HEK293 (cell line): ENCODE measurements around the gene RETN.

Source experiments
- CTCF ChIA-PET: fragments of 350-600 bp; formaldehyde crosslinking; extraction: SDS; loops from one replicate; lab custom pipeline; 2021; ENCODE audit warnings: antibody characterized with exemption; lab: Yijun Ruan, JAX
- POLR2A ChIA-PET: fragments of 300-600 bp; formaldehyde crosslinking; extraction: SDS; loops from one replicate; lab custom pipeline; 2020; ENCODE audit warnings: antibody characterized with exemption, inconsistent platforms; lab: Yijun Ruan, JAX
- H3K27ac ChIP-seq: fragments of 200-500 bp; sonication (Bioruptor generic); 2 replicates; pipeline ENCODE4 v1.5.1; 2014; ENCODE audit warnings: low read depth, low read length, control low read depth, inconsistent platforms; ENCODE audit errors: extremely low read depth
- H3K36me3 ChIP-seq, 2 experiments: fragments of 200-500 bp in 1 of 2; sonication (Bioruptor generic) in 1 of 2; 1 replicate in 1 of 2; 2 replicates in 1 of 2; pipeline ENCODE4 v1.5.1; 2014 to 2017; ENCODE audit warnings: inconsistent platforms in 2 of 2, low read length in 2 of 2; ENCODE audit not compliant: control insufficient read depth in 2 of 2, insufficient read depth in 1 of 2
- H3K4me1 ChIP-seq: fragments of 200-500 bp; sonication (Bioruptor generic); 2 replicates; pipeline ENCODE4 v1.5.1; 2014; ENCODE audit warnings: mild to moderate bottlenecking, low read length, inconsistent platforms; ENCODE audit not compliant: control insufficient read depth, insufficient read depth
- H3K4me3 ChIP-seq: 2 replicates; pipeline ENCODE4 v1.5.1; 2011; ENCODE audit warnings: low read depth, mild to moderate bottlenecking, control low read depth, low read length, moderate library complexity
- H3K9me3 ChIP-seq: fragments of 200-500 bp; sonication (Bioruptor generic); 2 replicates; pipeline ENCODE4 v1.5.1; 2014; ENCODE audit warnings: low read depth, low read length, inconsistent platforms; ENCODE audit not compliant: control insufficient read depth, insufficient read depth
- BCL6B ChIP-seq: fragments of 450-650 bp; formaldehyde crosslinking; IDR thresholded peaks from 2 replicates; pipeline ENCODE4 v1.5.1; 2017; ENCODE audit warnings: missing biosample characterization, missing genetic modification characterization
- EGR2 ChIP-seq: fragments of 450-650 bp; formaldehyde crosslinking; IDR thresholded peaks from 2 replicates; pipeline ENCODE4 v1.5.1; 2016; ENCODE audit warnings: low read depth, missing biosample characterization, missing genetic modification characterization
- GLIS2 ChIP-seq: fragments of 450-650 bp; formaldehyde crosslinking; IDR thresholded peaks from 2 replicates; pipeline ENCODE4 v1.5.1; 2016; ENCODE audit warnings: missing biosample characterization, missing genetic modification characterization
- IKZF3 ChIP-seq: fragments of 450-650 bp; IDR thresholded peaks from 2 replicates; pipeline ENCODE4 v1.5.0; 2018; ENCODE audit warnings: missing biosample characterization, mild to moderate bottlenecking, missing genetic modification characterization, moderate library complexity
- MZF1 ChIP-seq: fragments of 450-650 bp; formaldehyde crosslinking; IDR thresholded peaks from 2 replicates; pipeline ENCODE4 v1.5.1; 2017; ENCODE audit warnings: missing biosample characterization, missing genetic modification characterization, borderline replicate concordance
- PATZ1 ChIP-seq: fragments of 450-650 bp; formaldehyde crosslinking; IDR thresholded peaks from 2 replicates; pipeline ENCODE4 v1.5.1; 2016; ENCODE audit warnings: missing biosample characterization, missing genetic modification characterization
- SCRT1 ChIP-seq: fragments of 450-650 bp; formaldehyde crosslinking; IDR thresholded peaks from 2 replicates; pipeline ENCODE4 v1.5.1; 2016; ENCODE audit warnings: missing biosample characterization, missing genetic modification characterization, borderline replicate concordance
- SETDB1 ChIP-seq: IDR thresholded peaks from one replicate; pipeline ENCODE4 v1.6.1; 2017; ENCODE audit warnings: mild to moderate bottlenecking, low read length, moderate library complexity, mixed read lengths; ENCODE audit not compliant: insufficient read length
- TRIM28 ChIP-seq: IDR thresholded peaks from 2 replicates; pipeline ENCODE4 v1.6.1; 2011; ENCODE audit warnings: low read length, control low read depth, borderline replicate concordance
- ZBTB26 ChIP-seq: fragments of 450-650 bp; formaldehyde crosslinking; optimal IDR thresholded peaks from 2 replicates; pipeline ENCODE3; 2016; ENCODE audit warnings: missing biosample characterization, mild to moderate bottlenecking, missing genetic modification characterization
- ZEB2 ChIP-seq: fragments of 450-650 bp; formaldehyde crosslinking; IDR thresholded peaks from 2 replicates; pipeline ENCODE4 v1.5.1; 2016; ENCODE audit warnings: missing biosample characterization, missing genetic modification characterization
- ZNF121 ChIP-seq: fragments of 450-650 bp; formaldehyde crosslinking; IDR thresholded peaks from 2 replicates; pipeline ENCODE4 v1.5.1; 2016; ENCODE audit warnings: missing biosample characterization, missing genetic modification characterization
- ZNF175 ChIP-seq: fragments of 450-650 bp; formaldehyde crosslinking; IDR thresholded peaks from 2 replicates; pipeline ENCODE4 v1.5.1; 2016; ENCODE audit warnings: missing biosample characterization, missing genetic modification characterization
- ZNF18 ChIP-seq: fragments of 450-650 bp; formaldehyde crosslinking; IDR thresholded peaks from 2 replicates; pipeline ENCODE4 v1.5.1; 2016; ENCODE audit warnings: missing biosample characterization, missing genetic modification characterization
- ZNF2 ChIP-seq: fragments of 450-650 bp; formaldehyde crosslinking; IDR thresholded peaks from 2 replicates; pipeline ENCODE4 v1.5.1; 2016; ENCODE audit warnings: missing biosample characterization, missing genetic modification characterization
- ZNF221 ChIP-seq: fragments of 450-650 bp; formaldehyde crosslinking; IDR thresholded peaks from 2 replicates; pipeline ENCODE4 v1.5.1; 2017; ENCODE audit warnings: missing biosample characterization, missing genetic modification characterization, borderline replicate concordance
- ZNF37A ChIP-seq: fragments of 450-650 bp; IDR thresholded peaks from 2 replicates; pipeline ENCODE4 v1.5.1; 2018; ENCODE audit warnings: missing biosample characterization, missing genetic modification characterization
- ZNF394 ChIP-seq: fragments of 450-650 bp; formaldehyde crosslinking; IDR thresholded peaks from 2 replicates; pipeline ENCODE4 v1.5.1; 2016; ENCODE audit warnings: missing biosample characterization, missing genetic modification characterization, mild to moderate bottlenecking, moderate library complexity, borderline replicate concordance
- ZNF488 ChIP-seq: fragments of 450-650 bp; formaldehyde crosslinking; IDR thresholded peaks from 2 replicates; pipeline ENCODE4 v1.5.1; 2016; ENCODE audit warnings: missing biosample characterization, missing genetic modification characterization
- ZNF660 ChIP-seq: fragments of 450-650 bp; IDR thresholded peaks from 2 replicates; pipeline ENCODE4 v1.5.1; 2018; ENCODE audit warnings: missing biosample characterization, mild to moderate bottlenecking, missing genetic modification characterization
- ZNF664 ChIP-seq: fragments of 450-650 bp; formaldehyde crosslinking; IDR thresholded peaks from 2 replicates; pipeline ENCODE4 v1.5.1; 2016; ENCODE audit warnings: missing biosample characterization, missing genetic modification characterization
- ZNF677 ChIP-seq: fragments of 450-650 bp; IDR thresholded peaks from 2 replicates; pipeline ENCODE4 v1.5.0; 2018; ENCODE audit warnings: missing biosample characterization, mild to moderate bottlenecking, missing genetic modification characterization, moderate library complexity
- ZNF837 ChIP-seq: fragments of 450-650 bp; formaldehyde crosslinking; IDR thresholded peaks from 2 replicates; pipeline ENCODE4 v1.5.1; 2016; ENCODE audit warnings: missing biosample characterization, missing genetic modification characterization
- ZSCAN30 ChIP-seq: fragments of 450-650 bp; IDR thresholded peaks from 2 replicates; pipeline ENCODE4 v1.5.1; 2018; ENCODE audit warnings: missing biosample characterization, mild to moderate bottlenecking, missing genetic modification characterization, moderate library complexity

RETN gene

GRCh38 chr19:7679771-7680605, 11.1 kb downstream of the RETN start:
- peak; percentile 62 for TF ChIP-seq ZNF18 (tag by site-specific recombination)
- no peak for TF ChIP-seq ZNF488 (tag by site-specific recombination)
- peak; percentile 82 for TF ChIP-seq ZNF121
- TF ChIP-seq ZEB2, result peak; percentile 71
- peak; percentile 92; the same call in 1 of the 2 replicates for TF ChIP-seq SCRT1
- TF ChIP-seq PATZ1 (tag by site-specific recombination), result no peak
- ChIA-PET POLR2A (interaction anchor here (0.9 to 1.2 kb wide), 5 partner anchors 8 to 313 kb away, joined by 3 to 10 read pairs (median 3); partner anchors contain the start of gene RETN), CTCF (interaction anchor here (0.7 to 2.0 kb wide), 21 partner anchors 9 to 325 kb away, joined by 3 to 23 read pairs (median 6); partner anchors contain the start of gene RETN)
- Histone ChIP-seq H3K9me3 (no peaks in the 10 kb centered on the region), H3K4me3 (peak overlapping the region; percentile 91), H3K4me1 (no peaks in the 10 kb centered on the region), H3K36me3 (peaks cover 3 to 18% of the 10 kb centered on the region in 2 experiments; a peak in 2 of 3 replicates), H3K27ac (no peak overlapping the region)

GRCh38 chr19:7680606-7681339, 11.9 kb downstream of the RETN start, which contains the start of gene TRAPPC5:
TSS of gene TRAPPC5 (plus strand) at chr19:7680833. CDS start at chr19:7682254, 1,421 bp downstream.
- Histone ChIP-seq H3K9me3 (no peaks in the 10 kb centered on the region), H3K36me3 (peaks cover 3 to 18% of the 10 kb centered on the region in 2 experiments; a peak in 2 of 3 replicates), H3K4me1 (no peaks in the 10 kb centered on the region), H3K27ac (peak within 1 kb of the TSS; percentile 79; the same call in 1 of the 2 replicates), H3K4me3 (peak within 1 kb of the TSS; percentile 91)
- POLR2A ChIA-PET, result interaction anchor here (0.5 to 1.2 kb wide), 8 partner anchors 8 to 314 kb away, joined by 3 to 10 read pairs (median 3); partner anchors contain the start of gene RETN
- CTCF ChIA-PET, result interaction anchor here (0.5 to 2.0 kb wide), 40 partner anchors 10 to 612 kb away, joined by 3 to 23 read pairs (median 4); partner anchors contain the start of genes PET100 and RETN
- peak; percentile 79 for TF ChIP-seq EGR2
- no peak for TF ChIP-seq GLIS2 (tag by site-specific recombination)
- TF ChIP-seq ZNF37A (tag by site-specific recombination), result no peak
- no peak for TF ChIP-seq BCL6B (tag by site-specific recombination)
- no peak for TF ChIP-seq ZNF221
- TF ChIP-seq ZSCAN30, result peak; percentile 86; the same call in 1 of the 2 replicates
- TF ChIP-seq ZNF488 (tag by site-specific recombination), result no peak
- no peak for TF ChIP-seq ZNF2 (tag by site-specific recombination)
- no peak for TF ChIP-seq ZNF175 (tag by site-specific recombination)
- TF ChIP-seq ZNF664 (tag by site-specific recombination), result no peak
- peak; percentile 14 for TF ChIP-seq ZNF660 (tag by site-specific recombination)
- TF ChIP-seq ZNF837 (tag by site-specific recombination), result no peak
- no peak for TF ChIP-seq SETDB1
- peak; percentile 61 for TF ChIP-seq ZBTB26 (tag by site-specific recombination)
- TF ChIP-seq ZNF677 (tag by site-specific recombination), result 0 out of 2 replicates have a peak, but pooled peaks have one; percentile 7
- TF ChIP-seq MZF1 (tag by site-specific recombination), result no peak
- TF ChIP-seq IKZF3 (tag by site-specific recombination), result peak; percentile 69; the same call in 1 of the 2 replicates
- no peak for TF ChIP-seq TRIM28
- no peak for TF ChIP-seq ZNF394
